ENCODE results near the gene RAB3B.

The RAB3B gene

GRCh38 chr1:51946300-51946699, 44.2 kb downstream of the RAB3B start:
- H3K4me3 ChIP-seq (ENCODE audit: low read length), result no peak overlapping the region
- DNase-seq (ENCODE audit: low read depth), result no peak
- TF ChIP-seq CTCF (conservative IDR thresholded peaks at IDR 0.05; ENCODE audit: low read depth, low read length), result no peak

- no peak for DNase-seq (ENCODE audit: low read depth)
- TF ChIP-seq CTCF (conservative IDR thresholded peaks at IDR 0.05; ENCODE audit: low read depth, low read length), result no peak
- no peak overlapping the region for H3K4me3 ChIP-seq (ENCODE audit: low read length)
Observed at GRCh38 chr1:51945591-51945990, 44.9 kb downstream of the RAB3B start.

- H3K4me3 ChIP-seq (ENCODE audit: low read length), result no peak overlapping the region
- no peak for DNase-seq (ENCODE audit: low read depth)
- no peak for TF ChIP-seq CTCF (conservative IDR thresholded peaks at IDR 0.05; ENCODE audit: low read depth, low read length)
Observed at GRCh38 chr1:51942281-51942680, 48.2 kb downstream of the RAB3B start.

- DNase-seq (ENCODE audit: low read depth), result no peak
- TF ChIP-seq CTCF (conservative IDR thresholded peaks at IDR 0.05; ENCODE audit: low read depth, low read length), result no peak
- H3K4me3 ChIP-seq (ENCODE audit: low read length), result no peak overlapping the region
Observed at GRCh38 chr1:51941528-51941927, 49.0 kb downstream of the RAB3B start.

GRCh38 chr1:51937112-51937511, 53.4 kb downstream of the RAB3B start:
- DNase-seq (ENCODE audit: low read depth), result no peak
- no peak overlapping the region for H3K4me3 ChIP-seq (ENCODE audit: low read length)
- no peak for TF ChIP-seq CTCF (conservative IDR thresholded peaks at IDR 0.05; ENCODE audit: low read depth, low read length)

GRCh38 chr1:51936531-51936930, 54.0 kb downstream of the RAB3B start:
- no peak for DNase-seq (ENCODE audit: low read depth)
- no peak for TF ChIP-seq CTCF (conservative IDR thresholded peaks at IDR 0.05; ENCODE audit: low read depth, low read length)
- no peak overlapping the region for H3K4me3 ChIP-seq (ENCODE audit: low read length)

GRCh38 chr1:51933344-51933743, 57.2 kb downstream of the RAB3B start:
- no peak overlapping the region for H3K4me3 ChIP-seq (ENCODE audit: low read length)
- no peak for DNase-seq (ENCODE audit: low read depth)
- TF ChIP-seq CTCF (conservative IDR thresholded peaks at IDR 0.05; ENCODE audit: low read depth, low read length), result no peak
